Transverse colon (tissue), 4 donors: ENCODE data around the gene C1QTNF1. TPM values are rescaled to one million over a fixed set of nuclear protein-coding genes. Genes with fewer than 3 reads are reported as not detected.

Source experiments
- DNase-seq: peaks from one replicate; pipeline ENCODE4 v3.0.0-alpha.2; 2019
- H3K27ac ChIP-seq, 4 donors: fragments of 200-600 bp; sonication (generic); 2 replicates each; pipeline ENCODE4 v1.5.1; 2016 to 2018; ENCODE audit warnings: inconsistent platforms in 4 of 4
- H3K27me3 ChIP-seq: fragments of 200-600 bp; sonication (generic); 2 replicates; pipeline ENCODE4 v1.5.1; 2017; ENCODE audit warnings: inconsistent platforms
- H3K36me3 ChIP-seq, 4 donors: fragments of 200-600 bp; sonication (generic); 2 replicates each; pipeline ENCODE4 v1.5.1; 2017 to 2019; ENCODE audit warnings: inconsistent platforms in 4 of 4
- H3K4me1 ChIP-seq, 4 donors: fragments of 200-600 bp; sonication (generic); 2 replicates each; pipeline ENCODE4 v1.5.1; 2017 to 2020; ENCODE audit warnings: inconsistent platforms in 4 of 4
- H3K4me3 ChIP-seq, 4 donors: fragments of 200-600 bp; sonication (generic); 1 replicate in 1 of 4; 2 replicates in 3 of 4; pipeline versions ENCODE4 v1.5.1 to v1.6.1; 2017 to 2019; ENCODE audit warnings: inconsistent platforms in 4 of 4
- H3K9me3 ChIP-seq, 2 donors: fragments of 200-600 bp; sonication (generic); 2 replicates each; pipeline ENCODE4 v1.5.1; 2017 to 2019; ENCODE audit warnings: inconsistent platforms in 2 of 2
- EP300 ChIP-seq: sonication (generic); formaldehyde crosslinking; IDR thresholded peaks from one replicate; pipeline ENCODE4 v1.6.1; 2017; ENCODE audit warnings: antibody characterized with exemption, low read depth
- POLR2A ChIP-seq: fragments of 450-650 bp; IDR thresholded peaks from one replicate; pipeline ENCODE4 v1.6.1; 2016; ENCODE audit warnings: antibody characterized with exemption, mild to moderate bottlenecking, moderate library complexity
- POLR2AphosphoS5 ChIP-seq, 3 donors: sonication (generic); formaldehyde crosslinking; IDR thresholded peaks; one replicate each; pipeline ENCODE4 v1.6.1; 2016; ENCODE audit warnings: antibody characterized with exemption in 3 of 3
- WGBS, 2 donors: methylation state at CpG; one replicate each; pipeline ENCODE4 v1.1.5; 2018; ENCODE audit warnings: low coverage in 1 of 2; 5-methylcytosine and 5-hydroxymethylcytosine counted together
- in situ Hi-C, 4 donors: fragments of 200-750 bp; cut with MboI; loops; one replicate each; pipeline versions ENCODE4 v1.15.0 to v1.15.1; 2017; ENCODE audit warnings: low sequenced_read_pairs in 3 of 4, low pct_ligation_motif_present in 1 of 4, low pct_unique_long_range_greater_than_20kb in 1 of 4
- intact Hi-C: fragments of 100-400 bp; cut with DNase I; formaldehyde crosslinking; loops from one replicate; pipeline ENCODE4 v1.15.1; 2023; ENCODE audit warnings: low total_unique reads
- total RNA-seq, 4 donors: library from RNA; depleted of rRNA; stranded (reverse); fragments of >200 nt; gene quantifications; one replicate each; pipeline ENCODE4 v1.1.0, GENCODE V29; 2016
- TF ChIP-seq, protein P1 (sequence below), 5 experiments: fragments of 200-600 bp in 3 of 5; fragments of 450-650 bp in 2 of 5; sonication (generic) in 3 of 5; IDR thresholded peaks; 1 replicate in 2 of 5; 2 replicates in 3 of 5; pipeline ENCODE4 v1.5.1; 2016 to 2017; ENCODE audit warnings: antibody characterized with exemption in 5 of 5, inconsistent platforms in 3 of 5, mild to moderate bottlenecking in 2 of 5, moderate library complexity in 1 of 5

C1QTNF1 gene
- total RNA-seq, 4 donors from 2014 or later, result 5.4 to 35.5 (median 12.0) TPM

DNA sequence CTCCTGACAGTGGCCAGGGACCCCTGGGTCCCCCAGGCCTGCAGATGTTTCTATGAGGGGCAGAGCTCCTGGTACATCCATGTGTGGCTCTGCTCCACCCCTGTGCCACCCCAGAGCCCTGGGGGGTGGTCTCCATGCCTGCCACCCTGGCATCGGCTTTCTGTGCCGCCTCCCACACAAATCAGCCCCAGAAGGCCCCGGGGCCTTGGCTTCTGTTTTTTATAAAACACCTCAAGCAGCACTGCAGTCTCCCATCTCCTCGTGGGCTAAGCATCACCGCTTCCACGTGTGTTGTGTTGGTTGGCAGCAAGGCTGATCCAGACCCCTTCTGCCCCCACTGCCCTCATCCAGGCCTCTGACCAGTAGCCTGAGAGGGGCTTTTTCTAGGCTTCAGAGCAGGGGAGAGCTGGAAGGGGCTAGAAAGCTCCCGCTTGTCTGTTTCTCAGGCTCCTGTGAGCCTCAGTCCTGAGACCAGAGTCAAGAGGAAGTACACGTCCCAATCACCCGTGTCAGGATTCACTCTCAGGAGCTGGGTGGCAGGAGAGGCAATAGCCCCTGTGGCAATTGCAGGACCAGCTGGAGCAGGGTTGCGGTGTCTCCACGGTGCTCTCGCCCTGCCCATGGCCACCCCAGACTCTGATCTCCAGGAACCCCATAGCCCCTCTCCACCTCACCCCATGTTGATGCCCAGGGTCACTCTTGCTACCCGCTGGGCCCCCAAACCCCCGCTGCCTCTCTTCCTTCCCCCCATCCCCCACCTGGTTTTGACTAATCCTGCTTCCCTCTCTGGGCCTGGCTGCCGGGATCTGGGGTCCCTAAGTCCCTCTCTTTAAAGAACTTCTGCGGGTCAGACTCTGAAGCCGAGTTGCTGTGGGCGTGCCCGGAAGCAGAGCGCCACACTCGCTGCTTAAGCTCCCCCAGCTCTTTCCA, 25.1 kb downstream of the C1QTNF1 start:
- in situ Hi-C loops, result no loop called here
- Histone ChIP-seq H3K27me3 (no peaks in the 10 kb centered on the region), H3K27ac (no peak overlapping the region), H3K4me1 (peaks cover 0 to 3% (median 0%) of the 10 kb centered on the region in 4 donors), H3K9me3 (peaks cover under 1 to 4% of the 10 kb centered on the region in 2 donors), H3K36me3 (no peaks in the 10 kb centered on the region), H3K4me3 (no peak overlapping the region)
- TF ChIP-seq, protein P1, sequence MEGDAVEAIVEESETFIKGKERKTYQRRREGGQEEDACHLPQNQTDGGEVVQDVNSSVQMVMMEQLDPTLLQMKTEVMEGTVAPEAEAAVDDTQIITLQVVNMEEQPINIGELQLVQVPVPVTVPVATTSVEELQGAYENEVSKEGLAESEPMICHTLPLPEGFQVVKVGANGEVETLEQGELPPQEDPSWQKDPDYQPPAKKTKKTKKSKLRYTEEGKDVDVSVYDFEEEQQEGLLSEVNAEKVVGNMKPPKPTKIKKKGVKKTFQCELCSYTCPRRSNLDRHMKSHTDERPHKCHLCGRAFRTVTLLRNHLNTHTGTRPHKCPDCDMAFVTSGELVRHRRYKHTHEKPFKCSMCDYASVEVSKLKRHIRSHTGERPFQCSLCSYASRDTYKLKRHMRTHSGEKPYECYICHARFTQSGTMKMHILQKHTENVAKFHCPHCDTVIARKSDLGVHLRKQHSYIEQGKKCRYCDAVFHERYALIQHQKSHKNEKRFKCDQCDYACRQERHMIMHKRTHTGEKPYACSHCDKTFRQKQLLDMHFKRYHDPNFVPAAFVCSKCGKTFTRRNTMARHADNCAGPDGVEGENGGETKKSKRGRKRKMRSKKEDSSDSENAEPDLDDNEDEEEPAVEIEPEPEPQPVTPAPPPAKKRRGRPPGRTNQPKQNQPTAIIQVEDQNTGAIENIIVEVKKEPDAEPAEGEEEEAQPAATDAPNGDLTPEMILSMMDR (IDR thresholded peaks at IDR 0.05), result no peak
- TF ChIP-seq POLR2A, result no peak
- TF ChIP-seq POLR2AphosphoS5 (IDR thresholded peaks at IDR 0.05), result no peak
- TF ChIP-seq EP300, result no peak
- DNase-seq, result no peak
- WGBS, 2 donors, result 83 to 100% methylated on average over 1 to 21 of the region's 21 CpGs
- intact Hi-C loops, result no loop called here

DNA sequence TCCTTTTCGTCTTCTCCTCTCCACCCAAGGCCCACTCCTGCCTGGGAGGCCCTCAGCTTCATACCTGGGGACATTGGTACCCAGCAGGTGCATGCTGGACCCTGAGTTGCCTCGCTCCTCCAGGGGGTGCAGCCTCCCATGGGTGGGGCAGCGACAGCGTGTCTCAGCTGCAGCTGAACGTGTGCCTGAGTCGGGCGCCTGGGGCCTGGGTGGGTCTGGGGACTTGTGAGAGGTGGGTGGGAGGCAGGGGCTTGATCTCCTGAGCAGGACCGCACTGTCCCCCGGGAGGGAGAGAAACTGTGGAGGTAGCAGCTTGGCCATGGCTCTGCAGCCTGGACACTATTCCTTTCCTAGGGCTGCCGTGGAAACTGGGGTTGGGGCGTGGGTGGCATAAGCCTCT, 25.9 kb downstream of the C1QTNF1 start:
- H3K4me3 ChIP-seq, result no peak overlapping the region
- intact Hi-C loops, result loop anchor here (10.0 kb wide), 1 partner anchor 995 kb away; no protein-coding TSS in a partner anchor
- no peaks in the 10 kb centered on the region for H3K27me3 ChIP-seq
- TF ChIP-seq POLR2AphosphoS5 (IDR thresholded peaks at IDR 0.05), result no peak
- no peak for TF ChIP-seq EP300
- TF ChIP-seq, protein P1 (IDR thresholded peaks at IDR 0.05), result no peak
- no peak for TF ChIP-seq POLR2A
- peaks cover 4 to 9% of the 10 kb centered on the region in 2 donors for H3K9me3 ChIP-seq
- DNase-seq, result no peak
- H3K27ac ChIP-seq, result no peak overlapping the region
- in situ Hi-C loops, result loop anchor here in 3 of 4 donors (10.0 to 25.0 kb wide), 2 partner anchors 337 to 345 kb away; no protein-coding TSS in a partner anchor
- 85 to 100% methylated on average over 1 to 11 of the region's 11 CpGs for WGBS, 2 donors
- H3K36me3 ChIP-seq, result no peaks in the 10 kb centered on the region
- peaks cover 0 to 3% (median 0%) of the 10 kb centered on the region in 4 donors for H3K4me1 ChIP-seq

DNA sequence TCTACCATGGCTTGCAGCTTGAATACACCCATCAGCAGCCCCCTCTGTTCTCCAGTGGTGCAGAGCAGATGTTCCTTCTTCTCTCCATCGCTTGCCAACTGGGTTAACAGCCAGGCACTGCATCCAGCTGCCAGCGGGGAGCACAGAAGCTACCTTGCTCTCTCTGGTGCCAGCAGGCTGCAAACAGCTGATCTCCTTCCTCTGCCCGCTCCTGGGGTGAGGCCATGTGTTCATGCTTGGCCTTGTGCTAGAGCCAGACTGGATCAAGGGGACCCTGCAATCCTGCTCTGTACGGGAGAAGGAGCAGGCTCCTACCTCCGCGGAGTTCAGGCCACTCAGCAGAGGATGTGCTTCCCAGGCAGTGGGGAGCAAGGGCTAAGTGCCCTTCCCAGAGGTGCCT, 26.6 kb downstream of the C1QTNF1 start:
- no peak overlapping the region for H3K4me3 ChIP-seq
- TF ChIP-seq POLR2A, result no peak
- no peak for TF ChIP-seq EP300
- no peak for TF ChIP-seq POLR2AphosphoS5 (IDR thresholded peaks at IDR 0.05)
- TF ChIP-seq, protein P1 (IDR thresholded peaks at IDR 0.05), result no peak
- no peak for DNase-seq
- WGBS, 2 donors, result 81% methylated on average over 6 of the region's 6 CpGs; no CpG with 5 or more reads in 1 of the 2 donors
- no peaks in the 10 kb centered on the region for H3K27me3 ChIP-seq
- H3K9me3 ChIP-seq, result peaks cover 4 to 9% of the 10 kb centered on the region in 2 donors
- no peak overlapping the region for H3K27ac ChIP-seq
- peaks cover 0 to 3% (median 0%) of the 10 kb centered on the region in 4 donors for H3K4me1 ChIP-seq
- in situ Hi-C loops (loop anchor here in 3 of 4 donors (10.0 to 25.0 kb wide), 2 partner anchors 337 to 344 kb away; no protein-coding TSS in a partner anchor), intact Hi-C loops (loop anchor here (10.0 kb wide), 1 partner anchor 996 kb away; no protein-coding TSS in a partner anchor)
- H3K36me3 ChIP-seq, result no peaks in the 10 kb centered on the region

DNA sequence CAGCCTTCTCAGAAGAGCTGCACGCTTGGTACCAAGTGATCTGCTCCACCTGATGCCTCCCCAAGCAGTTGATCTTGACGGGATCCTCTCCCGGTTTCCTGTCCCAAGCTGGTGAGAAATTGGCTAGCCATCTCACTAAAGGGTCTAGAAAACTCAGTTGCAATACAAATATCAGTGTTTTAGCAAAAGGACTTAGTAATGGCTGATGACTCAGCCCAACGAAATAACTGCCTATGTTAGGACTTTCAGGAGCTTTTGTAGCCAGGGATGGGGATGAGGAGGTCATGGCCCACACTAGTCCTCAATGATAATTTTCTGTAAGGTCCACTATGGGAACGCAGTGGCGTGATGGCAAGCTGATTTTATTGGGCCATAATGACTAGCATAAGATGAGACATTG, 27.3 kb downstream of the C1QTNF1 start:
- intact Hi-C loops, result loop anchor here (10.0 kb wide), 1 partner anchor 997 kb away; no protein-coding TSS in a partner anchor

More for the DNA sequence above, 27.3 kb downstream of the C1QTNF1 start:
- TF ChIP-seq EP300 (no peak), POLR2A (no peak), POLR2AphosphoS5 (IDR thresholded peaks at IDR 0.05) (no peak)
- TF ChIP-seq, protein P1 (IDR thresholded peaks at IDR 0.05), result no peak
- Histone ChIP-seq H3K4me3 (no peak overlapping the region), H3K36me3 (no peaks in the 10 kb centered on the region), H3K4me1 (peaks cover 0 to 3% (median 0%) of the 10 kb centered on the region in 4 donors), H3K27me3 (no peaks in the 10 kb centered on the region), H3K9me3 (peaks cover 4 to 9% of the 10 kb centered on the region in 2 donors), H3K27ac (no peak overlapping the region)
- in situ Hi-C loops, result loop anchor here in 3 of 4 donors (10.0 to 25.0 kb wide), 2 partner anchors 336 to 343 kb away; no protein-coding TSS in a partner anchor
- no peak for DNase-seq
- WGBS, 2 donors, result 87% methylated on average over 6 of the region's 6 CpGs; no CpG with 5 or more reads in 1 of the 2 donors
